Fibroblast of the aortic adventitia (primary cell): ENCODE results near the gene DLGAP4. TPM values are rescaled to one million over a fixed set of nuclear protein-coding genes. Genes with fewer than 3 reads are reported as not detected.
"Not testable (repeated sequence)": the region's sequence is repeated elsewhere in the genome, so short reads cannot be mapped to it uniquely, and the experiment has no call there.

Experiments
- DNase-seq: peaks from one replicate; pipeline ENCODE4 v3.0.0-alpha.2; 2010; ENCODE audit warnings: low read depth
- H3K4me3 ChIP-seq: 2 replicates; pipeline ENCODE4 v1.5.1; 2011; ENCODE audit warnings: low read depth, mild to moderate bottlenecking, control low read depth, low read length, moderate library complexity
- total RNA-seq: library from RNA; depleted of rRNA; stranded (reverse); fragments of >200 nt; gene quantifications from 2 replicates; pipeline ENCODE4 v1.2.3, GENCODE V29; 2012; ENCODE audit warnings: low replicate concordance
- TF ChIP-seq, protein P1 (sequence below): IDR thresholded peaks from 2 replicates; pipeline ENCODE4 v1.5.1; 2011; ENCODE audit warnings: mild to moderate bottlenecking, low read length, control low read depth, inconsistent platforms; ENCODE audit not compliant: insufficient read depth

DLGAP4 gene
- total RNA-seq, 1 donor: 19.5 TPM

DNA sequence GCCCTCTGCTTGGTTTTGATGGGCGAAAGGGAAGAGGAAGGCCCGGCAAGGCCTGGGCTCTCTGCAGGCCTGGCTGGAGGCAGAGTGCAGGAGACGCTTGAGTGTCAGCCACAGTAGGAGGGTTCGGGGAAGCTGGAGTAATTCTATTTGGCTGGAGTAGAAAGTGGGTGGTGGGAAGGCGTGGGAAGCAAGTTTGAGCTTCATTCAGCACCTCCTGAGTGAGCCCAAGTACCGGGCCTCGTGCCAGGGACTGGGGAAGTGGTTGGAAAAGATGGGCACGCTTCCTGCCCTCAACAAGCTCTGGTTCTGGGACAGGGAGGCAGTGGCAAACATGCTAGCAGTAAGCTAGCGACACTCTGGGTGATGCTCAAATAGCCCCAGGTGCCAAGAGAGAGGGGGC is 72.5 kb downstream of the DLGAP4 start:
- no peak overlapping the region for H3K4me3 ChIP-seq
- no peak for DNase-seq
- TF ChIP-seq, protein P1, sequence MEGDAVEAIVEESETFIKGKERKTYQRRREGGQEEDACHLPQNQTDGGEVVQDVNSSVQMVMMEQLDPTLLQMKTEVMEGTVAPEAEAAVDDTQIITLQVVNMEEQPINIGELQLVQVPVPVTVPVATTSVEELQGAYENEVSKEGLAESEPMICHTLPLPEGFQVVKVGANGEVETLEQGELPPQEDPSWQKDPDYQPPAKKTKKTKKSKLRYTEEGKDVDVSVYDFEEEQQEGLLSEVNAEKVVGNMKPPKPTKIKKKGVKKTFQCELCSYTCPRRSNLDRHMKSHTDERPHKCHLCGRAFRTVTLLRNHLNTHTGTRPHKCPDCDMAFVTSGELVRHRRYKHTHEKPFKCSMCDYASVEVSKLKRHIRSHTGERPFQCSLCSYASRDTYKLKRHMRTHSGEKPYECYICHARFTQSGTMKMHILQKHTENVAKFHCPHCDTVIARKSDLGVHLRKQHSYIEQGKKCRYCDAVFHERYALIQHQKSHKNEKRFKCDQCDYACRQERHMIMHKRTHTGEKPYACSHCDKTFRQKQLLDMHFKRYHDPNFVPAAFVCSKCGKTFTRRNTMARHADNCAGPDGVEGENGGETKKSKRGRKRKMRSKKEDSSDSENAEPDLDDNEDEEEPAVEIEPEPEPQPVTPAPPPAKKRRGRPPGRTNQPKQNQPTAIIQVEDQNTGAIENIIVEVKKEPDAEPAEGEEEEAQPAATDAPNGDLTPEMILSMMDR: no peak

DNA sequence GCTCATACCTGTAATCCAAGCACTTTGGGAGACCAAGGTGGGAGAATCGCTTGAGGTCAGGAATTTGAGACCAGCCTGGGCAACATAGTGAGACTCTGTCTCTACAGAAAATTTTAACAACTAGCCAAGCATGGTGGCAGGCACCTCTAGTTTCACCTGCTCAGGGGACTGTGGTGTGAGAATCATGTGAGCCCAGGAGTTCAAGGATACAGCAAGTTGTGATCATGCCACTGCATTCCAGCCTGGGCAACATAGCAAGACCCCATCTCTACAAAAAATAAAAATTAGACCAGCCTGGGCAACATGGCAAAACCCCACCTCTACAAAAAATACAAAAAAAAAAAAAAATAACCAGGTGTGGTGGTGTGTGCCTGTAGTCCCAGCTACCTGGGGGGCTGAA is 73.8 kb downstream of the DLGAP4 start:
- DNase-seq, H3K4me3 ChIP-seq: not testable (repeated sequence)

DNA sequence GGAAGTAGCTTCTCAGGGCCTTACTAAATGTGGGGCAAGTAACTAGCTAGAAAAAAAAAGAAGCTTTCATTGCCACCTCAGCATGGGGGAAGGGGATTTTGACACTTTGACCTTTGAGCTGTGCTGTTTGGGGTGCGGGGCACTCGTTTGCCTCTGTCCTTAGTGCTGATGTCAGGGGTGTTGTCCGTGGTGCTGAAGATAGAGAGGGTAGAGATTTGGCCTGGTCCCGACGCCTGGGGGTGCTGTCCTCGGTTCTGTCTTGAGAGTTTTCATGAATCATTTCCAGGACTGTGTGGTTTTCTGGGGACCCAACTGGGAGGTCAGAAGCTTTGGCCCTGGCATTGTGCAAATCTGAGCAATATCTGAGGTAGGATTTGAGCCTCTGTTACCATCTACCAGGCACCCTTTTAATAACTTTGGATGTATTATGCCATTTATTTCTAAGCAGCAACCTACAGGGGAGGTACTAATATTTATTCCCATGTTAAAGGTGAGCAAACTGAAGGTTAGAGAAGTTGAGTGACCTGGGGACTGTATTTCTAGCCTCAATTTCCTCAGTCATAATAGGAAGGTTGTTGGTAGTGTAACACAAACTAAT is 78.0 kb downstream of the DLGAP4 start:
- TF ChIP-seq, protein P1: peak; percentile 21
- DNase-seq: peak; percentile 33

DNA sequence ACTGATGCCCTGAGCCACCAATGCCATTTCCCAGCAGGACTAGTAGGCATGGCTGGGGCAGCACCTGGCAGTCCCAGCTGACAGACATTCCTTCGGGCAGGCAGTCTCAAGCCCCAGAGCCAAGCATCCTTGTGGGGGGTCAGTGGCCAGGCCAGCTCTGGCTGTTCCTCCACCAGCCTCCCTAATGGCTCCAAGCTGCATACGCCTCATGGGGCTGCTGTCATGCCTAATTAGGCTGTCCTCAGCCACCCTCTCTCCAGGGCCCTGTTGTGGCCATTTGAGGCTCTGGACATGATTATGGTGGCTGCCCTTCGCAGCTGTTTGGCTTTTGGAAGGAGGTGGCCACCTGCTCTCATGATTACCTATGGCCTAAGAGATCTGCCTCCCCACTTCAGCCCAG is 79.4 kb downstream of the DLGAP4 start:
- DNase-seq: no peak
- H3K4me3 ChIP-seq: no peak overlapping the region
- TF ChIP-seq, protein P1: no peak

More for the DNA sequence above, 78.0 kb downstream of the DLGAP4 start:
- no peak overlapping the region for H3K4me3 ChIP-seq

DNA sequence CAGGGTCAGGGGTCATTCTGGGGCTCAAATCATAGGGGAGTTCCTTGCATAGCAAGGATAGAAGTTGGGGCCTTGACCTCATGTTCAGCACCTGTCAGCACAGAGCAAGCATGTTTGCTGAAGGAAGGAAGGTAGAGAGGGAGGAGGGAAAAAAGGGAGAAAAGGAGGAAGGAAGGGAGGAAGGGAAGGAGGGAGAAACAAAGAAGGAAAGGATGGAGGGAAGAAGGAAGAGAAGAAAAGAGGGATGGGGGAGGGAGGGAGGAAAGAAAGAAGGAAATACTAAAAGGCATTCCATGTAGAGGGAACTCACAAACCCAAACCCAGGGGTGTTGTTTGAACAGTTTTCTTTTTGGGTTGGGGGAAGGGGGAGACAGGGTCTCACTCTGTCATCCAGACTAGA is 80.1 kb downstream of the DLGAP4 start:
- no peak overlapping the region for H3K4me3 ChIP-seq
- TF ChIP-seq, protein P1: no peak
- no peak for DNase-seq

DNA sequence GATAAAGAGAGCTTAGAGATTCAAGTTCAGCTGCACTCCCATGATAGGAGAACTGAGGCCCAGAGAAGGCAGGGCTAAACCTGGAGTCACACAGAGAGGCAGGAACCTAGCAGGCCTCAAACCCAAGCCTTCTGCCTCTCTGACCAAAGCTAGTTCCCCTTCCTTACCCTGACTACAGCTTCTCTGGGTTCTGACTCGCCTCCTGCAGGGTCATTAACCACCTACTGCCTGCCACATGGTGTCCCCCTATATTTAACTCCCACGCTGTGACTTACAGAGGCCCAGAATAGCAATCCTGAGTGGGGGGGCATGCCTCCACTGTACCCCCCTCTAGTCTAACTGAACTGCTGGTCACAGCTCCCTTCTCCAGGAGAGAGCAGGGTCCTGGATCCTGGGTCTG is 84.1 kb downstream of the DLGAP4 start:
- H3K4me3 ChIP-seq: no peak overlapping the region
- TF ChIP-seq, protein P1: no peak
- no peak for DNase-seq

DNA sequence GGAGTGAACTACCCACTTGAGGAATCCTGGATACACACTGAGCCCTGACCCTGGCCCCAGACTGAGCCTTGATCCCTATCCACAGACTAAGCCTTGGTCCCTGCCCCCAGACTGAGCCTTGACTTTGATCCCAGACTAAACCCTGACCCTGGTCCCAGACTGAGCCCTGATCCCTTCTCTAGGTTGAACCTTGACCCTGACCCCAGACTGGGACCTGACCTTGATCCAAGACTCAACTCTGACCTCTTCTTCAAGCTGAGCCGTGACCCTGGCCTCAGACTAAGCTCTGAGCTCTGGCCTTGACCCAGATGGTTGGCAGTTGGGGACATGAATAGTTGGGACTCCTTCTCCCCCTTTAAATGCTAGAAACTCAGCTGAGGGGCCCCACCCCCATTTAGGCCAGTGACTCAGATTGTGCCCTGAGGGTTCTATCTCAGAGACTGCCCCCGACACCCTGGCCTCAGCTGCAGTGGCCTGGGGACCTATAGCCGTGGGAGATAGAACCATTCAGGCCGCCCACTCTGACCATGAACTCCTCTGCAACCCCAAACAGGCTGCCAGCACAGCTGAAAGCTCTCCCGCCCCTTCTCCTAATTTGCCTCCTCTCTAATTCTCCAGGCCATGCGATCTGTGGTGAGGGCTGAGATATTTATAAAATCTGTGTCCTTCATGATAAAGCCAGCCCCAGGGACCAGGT is 84.7 kb downstream of the DLGAP4 start:
- H3K4me3 ChIP-seq: no peak overlapping the region
- TF ChIP-seq, protein P1: no peak

More for the DNA sequence above, 84.7 kb downstream of the DLGAP4 start:
- DNase-seq: no peak
